HCT116 (cell line): Measurements from ENCODE around the gene FGFR3. TPM values are rescaled to one million over a fixed set of nuclear protein-coding genes. Genes with fewer than 3 reads are reported as not detected.

Experiments
- ATAC-seq: fragments of 200-7000 bp; cut with Tn5 transposase; 2 replicates; pipeline ENCODE4 v1.9.1; 2020; ENCODE audit warnings: mild to moderate bottlenecking, moderate library complexity
- BruUV-seq: library from RNA; stranded (reverse); fragments of 400-500 nt; replicated peaks from 2 replicates; lab custom pipeline; 2021; lab: Mats Ljungman, UMichigan
- CTCF ChIA-PET: fragments of 300-600 bp; sonication (Branson Sonifier 250); formaldehyde crosslinking; loops from one replicate; lab custom pipeline; 2021; ENCODE audit warnings: antibody characterized with exemption; lab: Charles Lee
- POLR2A ChIA-PET: fragments of 300-600, 350-600 bp; sonication (Branson Sonifier 250); formaldehyde crosslinking; loops from one replicate; lab custom pipeline; 2021; ENCODE audit warnings: antibody characterized with exemption; lab: Charles Lee
- RAD21 ChIA-PET, 2 experiments: fragments of 300-600 bp; sonication (Branson Sonifier 250); formaldehyde crosslinking; loops; one replicate each; lab custom pipeline; 2023; ENCODE audit warnings: low total read pairs in 2 of 2; ENCODE audit not compliant: uncharacterized antibody in 2 of 2, unreplicated experiment in 2 of 2, low non-redundant PET in 1 of 2; lab: Charles Lee
- DNase-seq: peaks from one replicate; pipeline ENCODE4 v3.0.0-alpha.2; 2010; ENCODE audit warnings: low read depth, low spot score
- H2AFZ ChIP-seq: fragments of 200-600 bp; shearing (Covaris generic), sonication (generic); 2 replicates; pipeline ENCODE4 v1.6.1; 2017; ENCODE audit warnings: low read depth, mixed run types, mixed read lengths, antibody characterized with exemption, low read length; ENCODE audit not compliant: poor library complexity, severe bottlenecking
- H3K27ac ChIP-seq: 2 replicates; pipeline ENCODE4 v1.5.1; 2012; ENCODE audit warnings: low read depth, low read length
- H3K27me3 ChIP-seq: fragments of 200-600 bp; sonication (generic); 2 replicates; pipeline ENCODE4 v1.6.1; 2016; ENCODE audit warnings: mixed run types, low read length, mixed read lengths; ENCODE audit not compliant: insufficient read depth
- H3K36me3 ChIP-seq, 2 experiments: fragments of 200-500 bp in 1 of 2; fragments of 200-600 bp in 1 of 2; sonication (Bioruptor generic) in 1 of 2; sonication (generic) in 1 of 2; 2 replicates each; pipeline versions ENCODE4 v1.5.1 to v1.6.1; 2014 to 2016; ENCODE audit warnings: low read length in 2 of 2, inconsistent platforms in 1 of 2, mixed read lengths in 1 of 2, mixed run types in 1 of 2; ENCODE audit not compliant: insufficient read depth in 2 of 2, control insufficient read depth in 1 of 2
- H3K4me1 ChIP-seq, 2 experiments: fragments of 200-600 bp in 1 of 2; sonication (generic) in 1 of 2; 2 replicates each; pipeline versions ENCODE4 v1.5.1 to v1.6.1; 2012 to 2017; ENCODE audit warnings: low read length in 2 of 2, inconsistent platforms in 1 of 2, mild to moderate bottlenecking in 1 of 2, mixed read lengths in 1 of 2, mixed run types in 1 of 2, moderate library complexity in 1 of 2; ENCODE audit not compliant: insufficient read depth in 2 of 2, control insufficient read depth in 1 of 2
- H3K4me2 ChIP-seq: fragments of 200-600 bp; sonication (generic); 2 replicates; pipeline ENCODE4 v1.6.1; 2017; ENCODE audit warnings: mixed run types, low read length, mixed read lengths
- H3K4me3 ChIP-seq, 2 experiments: fragments of 200-600 bp in 1 of 2; sonication (generic) in 1 of 2; replicated peaks in 1 of 2; 2 replicates each; pipeline ENCODE4 v1.5.1; 2011 to 2016; ENCODE audit warnings: low read length in 2 of 2, control low read depth in 1 of 2, low read depth in 1 of 2, mild to moderate bottlenecking in 1 of 2, mixed read lengths in 1 of 2, mixed run types in 1 of 2
- H3K79me2 ChIP-seq: fragments of 200-600 bp; sonication (generic); 2 replicates; pipeline ENCODE4 v1.6.1; 2017; ENCODE audit warnings: mild to moderate bottlenecking, mixed run types, low read length, moderate library complexity, mixed read lengths; ENCODE audit not compliant: insufficient read depth
- H3K9ac ChIP-seq: fragments of 200-600 bp; sonication (generic); 2 replicates; pipeline ENCODE4 v1.6.1; 2016; ENCODE audit warnings: low read length, mixed read lengths
- H3K9me2 ChIP-seq: fragments of 200-600 bp; sonication (generic), shearing (Covaris generic); 2 replicates; pipeline ENCODE4 v1.6.1; 2017; ENCODE audit warnings: mixed run types, mild to moderate bottlenecking, moderate library complexity; ENCODE audit not compliant: insufficient read depth
- H3K9me3 ChIP-seq, 2 experiments: fragments of 200-500 bp in 1 of 2; fragments of 200-600 bp in 1 of 2; sonication (Bioruptor generic) in 1 of 2; sonication (generic) in 1 of 2; 2 replicates each; pipeline ENCODE4 v1.6.1; 2014 to 2017; ENCODE audit warnings: low read length in 2 of 2, mixed read lengths in 2 of 2, inconsistent platforms in 1 of 2, low read depth in 1 of 2, mild to moderate bottlenecking in 1 of 2, mixed run types in 1 of 2, moderate library complexity in 1 of 2; ENCODE audit not compliant: control insufficient read depth in 1 of 2, insufficient read depth in 1 of 2
- H4K20me1 ChIP-seq: fragments of 200-600 bp; sonication (generic), shearing (Covaris generic); 2 replicates; pipeline ENCODE4 v1.6.1; 2017; ENCODE audit warnings: mixed run types, mild to moderate bottlenecking, moderate library complexity; ENCODE audit not compliant: insufficient read depth
- CBX3 ChIP-seq: IDR thresholded peaks from 2 replicates; pipeline ENCODE4 v1.6.1; 2012; ENCODE audit warnings: low read depth
- CEBPB ChIP-seq: IDR thresholded peaks from 2 replicates; pipeline ENCODE4 v1.6.1; 2012; ENCODE audit warnings: low read depth
- EGR1 ChIP-seq: IDR thresholded peaks from 2 replicates; pipeline ENCODE4 v1.6.1; 2012; ENCODE audit warnings: low read depth
- ELF1 ChIP-seq: IDR thresholded peaks from 2 replicates; pipeline ENCODE4 v1.6.1; 2012; ENCODE audit warnings: low read depth, borderline replicate concordance
- EZH2 ChIP-seq: fragments of 200-600 bp; sonication (generic); IDR thresholded peaks from 2 replicates; pipeline ENCODE4 v1.6.1; 2017; ENCODE audit warnings: antibody characterized with exemption, mixed run types
- EZH2phosphoT487 ChIP-seq: fragments of 200-600 bp; IDR thresholded peaks from 2 replicates; pipeline ENCODE4 v1.6.1; 2018; ENCODE audit warnings: antibody characterized with exemption, borderline replicate concordance
- FOSL1 ChIP-seq: IDR thresholded peaks from 2 replicates; pipeline ENCODE4 v1.6.1; 2012; ENCODE audit warnings: low read depth
- JUND ChIP-seq: IDR thresholded peaks from 2 replicates; pipeline ENCODE4 v1.6.1; 2012
- POLR2A ChIP-seq: IDR thresholded peaks from 2 replicates; pipeline ENCODE4 v1.7.0; 2011; ENCODE audit warnings: borderline replicate concordance; ENCODE audit not compliant: insufficient read depth, insufficient read length; ENCODE audit errors: extremely low read depth
- POLR2AphosphoS5 ChIP-seq: IDR thresholded peaks from 2 replicates; pipeline ENCODE4 v1.6.1; 2011; ENCODE audit warnings: mild to moderate bottlenecking, low read depth, low read length, moderate library complexity
- SP1 ChIP-seq: IDR thresholded peaks from 2 replicates; pipeline ENCODE4 v1.6.1; 2012; ENCODE audit warnings: low read depth
- SRF ChIP-seq: IDR thresholded peaks from 2 replicates; pipeline ENCODE4 v1.6.1; 2012; ENCODE audit warnings: low read depth
- TCF7L2 ChIP-seq: IDR thresholded peaks from 2 replicates; pipeline ENCODE4 v1.7.0; 2011; ENCODE audit warnings: borderline replicate concordance, inconsistent platforms; ENCODE audit not compliant: insufficient read depth, insufficient read length; ENCODE audit errors: extremely low read depth
- YY1 ChIP-seq: IDR thresholded peaks from 2 replicates; pipeline ENCODE4 v1.6.1; 2011; ENCODE audit warnings: low read length, low read depth, moderate library complexity, mild to moderate bottlenecking; ENCODE audit not compliant: insufficient replicate concordance; ENCODE audit errors: extremely low read depth
- ZFX ChIP-seq: fragments of 450-650 bp; IDR thresholded peaks from 2 replicates; pipeline ENCODE4 v1.6.1; 2017
- ZNF274 ChIP-seq: fragments of 200-500 bp; sonication (Bioruptor generic); IDR thresholded peaks from 2 replicates; pipeline ENCODE4 v1.6.1; 2014; ENCODE audit warnings: mild to moderate bottlenecking, low read depth, low read length, inconsistent platforms
- intact Hi-C: fragments of 100-400 bp; cut with micrococcal nuclease; formaldehyde crosslinking; loops from 2 replicates; pipeline ENCODE4 v1.10.0; 2022
- total RNA-seq: library from RNA; stranded (reverse); gene quantifications from one replicate; pipeline ENCODE4 v1.2.1, GENCODE V29; 2021; ENCODE audit not compliant: unreplicated experiment
- TF ChIP-seq, protein P1 (sequence below): IDR thresholded peaks from 2 replicates; pipeline ENCODE4 v1.6.1; 2012; ENCODE audit warnings: low read depth
- TF ChIP-seq, protein P2 (sequence below): IDR thresholded peaks from 2 replicates; pipeline ENCODE4 v1.6.1; 2012

FGFR3 gene
- total RNA-seq, 1 experiment from 2014 or later: 31.7 TPM

DNA sequence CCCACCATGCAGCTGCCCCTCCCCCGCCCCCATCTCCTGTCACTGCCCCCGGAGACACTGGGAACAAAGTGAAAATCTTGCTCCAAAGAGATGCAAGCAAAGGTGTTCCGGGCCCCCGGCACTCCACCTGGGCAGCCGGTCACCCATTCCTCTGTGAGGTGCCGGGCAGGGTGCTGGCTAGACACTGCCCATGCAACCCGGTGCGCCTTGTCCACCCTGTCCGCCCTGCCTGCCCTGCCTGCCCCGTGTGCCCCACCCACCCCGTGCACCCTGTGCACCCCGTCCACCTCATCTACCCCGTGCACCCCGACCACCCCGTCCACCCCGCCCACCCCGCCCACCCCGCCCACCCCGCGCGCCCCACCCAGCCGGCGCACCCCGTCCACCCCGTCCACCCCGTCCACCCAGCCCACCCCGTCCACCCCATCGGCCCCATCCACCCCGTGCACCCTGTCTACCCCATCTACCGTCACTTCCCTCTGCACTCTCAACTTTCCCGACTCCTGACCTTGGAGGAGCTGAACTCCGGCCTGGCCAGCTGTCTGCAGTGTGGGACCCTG lies 31.9 kb upstream of the FGFR3 start:
- ChIA-PET POLR2A (no interaction called here), CTCF (no interaction called here), RAD21 (no interaction called here)
- DNase-seq (no peak), ATAC-seq (no peak)
- no peaks in the 10 kb centered on the region for H3K36me3 ChIP-seq
- no peaks in the 10 kb centered on the region for H3K79me2 ChIP-seq
- no peak overlapping the region for H3K4me2 ChIP-seq
- no peak overlapping the region for H3K4me3 ChIP-seq
- H3K27me3 ChIP-seq: no peaks in the 10 kb centered on the region
- no peak overlapping the region for H2AFZ ChIP-seq
- H4K20me1 ChIP-seq: no peaks in the 10 kb centered on the region
- TF ChIP-seq SRF (no peak), JUND (no peak), CEBPB (no peak), ZNF274 (no peak), EZH2 (no peak), EZH2phosphoT487 (no peak), SP1 (no peak), EGR1 (no peak), ELF1 (no peak), YY1 (no peak), POLR2AphosphoS5 (no peak), TCF7L2 (no peak), POLR2A (no peak), FOSL1 (no peak), ZFX (no peak), CBX3 (no peak)
- TF ChIP-seq, protein P1, sequence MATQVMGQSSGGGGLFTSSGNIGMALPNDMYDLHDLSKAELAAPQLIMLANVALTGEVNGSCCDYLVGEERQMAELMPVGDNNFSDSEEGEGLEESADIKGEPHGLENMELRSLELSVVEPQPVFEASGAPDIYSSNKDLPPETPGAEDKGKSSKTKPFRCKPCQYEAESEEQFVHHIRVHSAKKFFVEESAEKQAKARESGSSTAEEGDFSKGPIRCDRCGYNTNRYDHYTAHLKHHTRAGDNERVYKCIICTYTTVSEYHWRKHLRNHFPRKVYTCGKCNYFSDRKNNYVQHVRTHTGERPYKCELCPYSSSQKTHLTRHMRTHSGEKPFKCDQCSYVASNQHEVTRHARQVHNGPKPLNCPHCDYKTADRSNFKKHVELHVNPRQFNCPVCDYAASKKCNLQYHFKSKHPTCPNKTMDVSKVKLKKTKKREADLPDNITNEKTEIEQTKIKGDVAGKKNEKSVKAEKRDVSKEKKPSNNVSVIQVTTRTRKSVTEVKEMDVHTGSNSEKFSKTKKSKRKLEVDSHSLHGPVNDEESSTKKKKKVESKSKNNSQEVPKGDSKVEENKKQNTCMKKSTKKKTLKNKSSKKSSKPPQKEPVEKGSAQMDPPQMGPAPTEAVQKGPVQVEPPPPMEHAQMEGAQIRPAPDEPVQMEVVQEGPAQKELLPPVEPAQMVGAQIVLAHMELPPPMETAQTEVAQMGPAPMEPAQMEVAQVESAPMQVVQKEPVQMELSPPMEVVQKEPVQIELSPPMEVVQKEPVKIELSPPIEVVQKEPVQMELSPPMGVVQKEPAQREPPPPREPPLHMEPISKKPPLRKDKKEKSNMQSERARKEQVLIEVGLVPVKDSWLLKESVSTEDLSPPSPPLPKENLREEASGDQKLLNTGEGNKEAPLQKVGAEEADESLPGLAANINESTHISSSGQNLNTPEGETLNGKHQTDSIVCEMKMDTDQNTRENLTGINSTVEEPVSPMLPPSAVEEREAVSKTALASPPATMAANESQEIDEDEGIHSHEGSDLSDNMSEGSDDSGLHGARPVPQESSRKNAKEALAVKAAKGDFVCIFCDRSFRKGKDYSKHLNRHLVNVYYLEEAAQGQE: no peak
- TF ChIP-seq, protein P2, sequence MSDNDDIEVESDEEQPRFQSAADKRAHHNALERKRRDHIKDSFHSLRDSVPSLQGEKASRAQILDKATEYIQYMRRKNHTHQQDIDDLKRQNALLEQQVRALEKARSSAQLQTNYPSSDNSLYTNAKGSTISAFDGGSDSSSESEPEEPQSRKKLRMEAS: no peak
- H3K9me2 ChIP-seq: no peaks in the 10 kb centered on the region
- peaks cover 26 to 29% of the 10 kb centered on the region in 2 experiments for H3K4me1 ChIP-seq
- intact Hi-C loops: no loop called here
- H3K9me3 ChIP-seq: no peaks in the 10 kb centered on the region
- no TSS peak for BruUV-seq
- H3K27ac ChIP-seq: no peak overlapping the region
- H3K9ac ChIP-seq: no peak overlapping the region
